GM18508 (cell line): ENCODE data around the gene LUC7L3.

Experiments used
- ATAC-seq: cut with Tn5 transposase; IDR thresholded peaks from one replicate; pipeline ENCODE4 v1.9.1; 2021; ENCODE audit warnings: moderate number of reproducible peaks; ENCODE audit not compliant: insufficient read depth, unreplicated experiment

The LUC7L3 gene

DNA sequence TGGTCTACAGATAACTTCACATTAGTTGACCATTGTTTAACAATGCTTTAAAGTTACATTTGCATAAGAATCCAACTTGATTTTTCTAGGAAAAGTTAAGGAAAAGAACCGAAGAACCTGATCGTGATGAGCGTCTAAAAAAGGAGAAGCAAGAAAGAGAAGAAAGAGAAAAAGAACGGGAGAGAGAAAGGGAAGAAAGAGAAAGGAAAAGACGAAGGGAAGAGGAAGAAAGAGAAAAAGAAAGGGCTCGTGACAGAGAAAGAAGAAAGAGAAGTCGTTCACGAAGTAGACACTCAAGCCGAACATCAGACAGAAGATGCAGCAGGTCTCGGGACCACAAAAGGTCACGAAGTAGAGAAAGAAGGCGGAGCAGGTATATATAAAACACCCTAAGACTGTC, 26.2 kb downstream of the LUC7L3 start:
- ATAC-seq, result no peak

DNA sequence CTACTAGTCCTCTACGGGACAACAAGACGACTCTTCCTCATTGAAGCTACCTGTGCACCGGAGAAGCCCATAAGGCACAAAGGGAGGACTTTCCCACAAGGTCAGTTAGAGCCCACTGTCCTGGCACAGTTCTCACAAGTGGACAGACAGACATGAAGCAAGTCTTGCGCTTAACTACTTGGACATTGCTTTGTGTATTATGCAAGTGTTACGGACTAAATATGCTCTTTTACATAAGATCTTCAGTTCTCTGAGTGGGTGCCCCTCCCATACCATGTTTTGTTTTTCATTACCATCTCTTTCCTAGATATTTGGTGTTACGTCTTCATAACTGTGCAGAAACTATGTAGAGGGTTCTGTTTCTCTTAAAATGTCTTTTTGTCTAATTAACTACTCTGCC, 29.8 kb downstream of the LUC7L3 start:
- ATAC-seq, result no peak

DNA sequence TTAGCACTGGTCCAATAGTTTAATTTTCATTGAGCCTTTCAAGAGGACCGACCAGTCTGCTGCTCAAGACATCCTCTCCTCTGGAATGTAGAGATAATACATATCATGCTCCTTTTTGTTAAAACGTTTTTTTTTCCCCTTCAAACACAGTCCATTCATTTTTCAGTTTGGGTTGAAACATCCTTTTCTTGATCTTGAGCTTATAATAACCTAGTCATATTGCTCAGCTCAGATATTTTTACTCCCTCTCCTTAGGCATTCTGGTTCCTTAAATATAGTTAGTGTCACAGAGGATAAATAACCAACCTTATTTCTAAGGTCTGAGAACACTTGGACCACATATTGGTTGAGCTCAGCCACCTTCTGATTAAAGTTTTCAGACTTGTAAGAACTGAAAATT, 35.1 kb downstream of the LUC7L3 start:
- ATAC-seq, result no peak

DNA sequence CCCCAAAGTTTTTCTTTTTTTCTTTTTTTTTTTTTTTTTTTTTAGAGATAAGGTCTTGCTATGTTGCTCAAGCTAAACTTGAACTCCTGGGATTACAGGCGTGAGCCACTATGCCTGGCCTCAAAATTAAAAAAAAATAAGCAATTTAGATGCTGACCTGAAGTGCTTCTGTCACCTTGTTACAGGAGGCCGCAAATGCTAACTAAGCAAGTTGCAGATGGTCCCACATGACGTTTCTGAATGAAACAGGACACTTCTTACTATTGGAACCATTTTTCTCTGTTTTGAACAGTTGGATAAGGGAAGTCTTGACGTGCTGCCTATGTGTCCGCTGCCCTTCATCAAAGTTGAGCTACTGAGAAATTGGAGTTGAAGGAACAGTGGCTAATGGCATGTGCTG, 39.1 kb downstream of the LUC7L3 start:
- ATAC-seq, result no peak

DNA sequence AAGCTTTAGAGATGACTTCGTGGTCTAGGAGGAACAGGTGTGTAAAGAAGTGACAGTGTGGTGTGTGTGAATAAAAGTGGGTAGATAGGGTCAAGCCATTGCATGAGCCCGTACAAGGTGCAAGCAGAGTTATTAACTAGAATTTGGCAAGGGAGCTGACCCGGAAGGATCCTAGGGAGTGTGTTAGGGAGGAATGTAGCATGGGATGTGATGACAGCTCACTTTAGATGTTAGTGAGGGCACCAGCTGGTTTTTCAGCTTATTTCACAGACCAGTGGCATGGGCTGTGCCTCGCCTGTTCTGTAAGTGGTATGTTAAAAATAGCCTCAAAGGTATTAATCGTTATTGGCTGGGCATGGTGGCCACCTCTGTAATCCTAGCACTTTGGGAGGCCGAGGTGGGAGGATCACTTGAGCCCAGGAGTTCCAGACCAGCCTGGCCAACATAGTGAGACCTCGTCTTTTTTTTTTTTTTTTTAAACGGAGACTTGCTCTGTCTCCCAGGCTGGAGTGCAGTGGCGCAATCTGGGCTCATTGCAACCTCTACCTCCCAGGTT, 39.7 kb downstream of the LUC7L3 start:
- ATAC-seq, result no peak

DNA sequence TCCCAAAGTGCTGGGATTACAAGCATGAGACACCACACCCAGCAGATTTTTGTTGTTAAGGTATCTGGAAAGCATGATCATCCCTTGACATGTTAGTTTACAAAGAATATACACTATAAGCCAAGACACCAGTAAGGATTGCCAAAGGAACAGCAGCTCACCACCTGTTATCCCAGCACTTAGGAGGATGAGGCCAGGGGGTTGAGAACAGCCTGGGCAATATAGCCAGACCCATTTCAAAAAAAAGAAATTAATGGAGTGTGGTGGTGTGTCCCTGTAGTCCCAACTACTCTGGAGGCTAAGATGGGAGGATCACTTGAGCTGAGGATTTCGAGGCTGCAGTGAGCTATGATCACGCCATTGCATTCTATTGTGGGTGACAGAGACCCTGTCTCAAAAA, 42.8 kb downstream of the LUC7L3 start:
- ATAC-seq, result no peak

DNA sequence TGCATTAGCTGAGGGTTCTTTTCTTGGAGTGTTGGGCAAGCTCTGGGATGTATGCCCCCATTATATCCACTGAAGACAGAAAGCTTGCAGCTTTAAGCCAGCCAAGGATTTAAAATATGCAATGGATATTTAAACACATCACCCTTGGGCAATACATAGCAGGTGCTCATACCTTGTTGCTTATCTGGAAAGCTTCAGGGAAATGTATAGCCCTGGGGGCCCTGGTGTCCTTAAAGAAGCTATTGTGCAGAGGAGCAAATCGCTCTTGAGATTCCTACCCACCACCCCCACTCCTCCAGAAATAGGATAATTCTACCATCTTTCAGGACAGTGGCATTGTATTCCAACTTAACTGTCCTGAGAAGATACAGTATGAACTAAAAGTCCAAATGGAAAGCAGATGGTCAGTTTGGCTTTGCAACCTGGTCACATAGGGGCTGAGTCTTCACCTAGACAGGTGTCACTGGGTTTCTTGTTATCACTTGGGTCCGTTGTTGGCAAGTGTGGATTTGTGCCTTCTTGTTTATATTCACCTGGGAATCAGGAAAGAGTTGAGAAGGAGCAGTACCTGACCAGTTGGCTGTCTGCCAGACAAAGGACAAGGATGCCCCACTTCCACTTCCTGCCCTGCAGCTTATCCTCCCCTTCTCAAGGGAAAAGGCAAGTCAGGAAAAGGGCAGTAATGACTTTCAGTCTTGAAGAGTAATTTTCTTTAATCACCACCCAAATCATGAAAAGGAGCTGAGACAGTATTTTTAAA, 44.5 kb downstream of the LUC7L3 start:
- ATAC-seq, result no peak

DNA sequence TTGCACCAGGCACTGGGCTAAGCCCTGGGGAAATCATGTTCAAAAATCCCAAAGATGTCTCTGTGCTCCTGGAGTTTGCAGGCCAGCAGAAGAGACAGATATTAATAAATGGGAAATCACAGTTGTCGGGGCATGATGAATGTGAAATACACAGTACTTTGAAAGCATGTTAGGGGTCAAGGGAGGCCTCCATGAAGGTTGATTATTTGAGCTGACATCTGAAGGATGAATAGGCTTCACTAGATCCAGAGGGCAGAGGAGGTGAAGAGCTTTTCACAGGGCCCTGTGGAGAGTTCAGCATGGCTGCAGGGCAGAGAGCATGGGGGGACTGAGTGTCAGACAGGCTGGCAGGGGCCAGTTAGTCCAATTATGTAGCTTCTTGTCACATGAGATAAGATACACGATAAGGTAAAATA, 45.3 kb downstream of the LUC7L3 start:
- ATAC-seq, result no peak

DNA sequence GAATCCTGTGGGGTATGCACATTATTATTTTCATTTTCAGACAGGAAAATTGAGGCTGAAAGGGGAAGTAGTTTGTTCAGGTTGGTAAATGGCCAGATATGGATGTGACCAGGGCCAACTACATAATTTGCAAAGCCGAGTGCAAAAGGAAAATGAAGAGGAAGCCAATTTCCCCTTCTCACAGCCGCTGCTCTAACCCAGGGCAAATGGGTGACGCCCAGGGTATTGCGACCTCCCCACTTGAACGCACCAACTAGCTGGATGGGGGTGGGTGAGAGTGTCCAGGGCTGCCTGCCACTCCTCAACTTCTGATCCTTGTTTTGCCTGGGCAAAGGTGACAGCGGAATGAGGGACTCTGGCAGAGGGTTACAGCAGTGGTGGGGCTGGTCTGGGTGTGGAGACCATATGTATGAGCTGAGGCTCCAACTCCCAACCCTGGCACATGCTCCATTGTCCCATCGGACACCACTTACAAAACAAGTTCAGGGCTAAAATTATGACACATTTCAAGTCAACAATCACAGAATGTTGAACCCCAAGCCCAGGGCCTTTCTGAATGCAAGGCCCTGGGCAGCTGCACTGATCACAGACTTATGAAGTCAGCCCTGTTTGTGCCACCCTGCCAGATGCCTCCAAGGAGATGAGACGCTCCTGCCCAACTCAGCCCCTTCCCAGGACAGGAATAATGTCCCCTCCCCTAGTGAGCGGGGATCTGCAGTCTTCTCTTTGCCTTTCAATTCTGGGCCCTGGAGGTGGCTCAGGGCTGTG, 46.2 kb downstream of the LUC7L3 start:
- no peak for ATAC-seq

DNA sequence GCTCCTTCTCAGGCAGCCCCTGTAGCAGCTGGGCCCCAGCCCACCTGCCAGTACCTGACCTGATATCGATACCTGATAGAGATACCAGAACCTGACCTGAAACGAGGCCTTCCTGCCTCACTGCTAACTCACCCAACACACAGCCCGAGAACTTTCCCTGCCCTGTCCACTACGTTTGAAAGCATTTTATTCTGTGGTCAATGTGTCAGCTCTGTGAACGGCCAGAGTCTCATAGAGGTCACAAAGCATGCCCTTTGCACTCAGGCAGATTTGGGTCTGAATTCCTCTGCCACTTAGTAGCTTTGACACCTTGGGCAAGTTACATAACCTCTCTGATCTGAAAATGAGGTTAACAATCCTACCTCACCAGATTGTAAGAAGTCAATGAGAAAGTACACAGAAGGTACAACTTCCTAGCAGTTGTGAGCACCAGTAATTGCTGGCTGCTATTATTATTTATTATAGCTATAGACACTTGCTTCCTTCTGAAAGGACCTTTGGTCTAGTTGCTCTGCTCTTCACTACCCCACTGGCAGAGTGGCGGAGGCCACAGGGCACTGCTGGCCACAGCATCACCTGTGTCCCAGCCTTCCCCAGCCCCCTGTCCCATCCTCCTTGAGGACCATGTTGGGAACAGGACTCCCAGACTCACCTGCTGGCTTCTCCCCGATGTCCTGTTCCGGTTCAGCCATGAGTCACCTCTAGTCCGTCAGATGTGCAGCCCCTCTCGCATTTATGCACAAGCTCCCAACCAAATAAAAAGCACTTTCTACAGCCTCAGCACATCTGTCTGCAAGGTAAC, 47.0 kb downstream of the LUC7L3 start:
- ATAC-seq, result no peak

DNA sequence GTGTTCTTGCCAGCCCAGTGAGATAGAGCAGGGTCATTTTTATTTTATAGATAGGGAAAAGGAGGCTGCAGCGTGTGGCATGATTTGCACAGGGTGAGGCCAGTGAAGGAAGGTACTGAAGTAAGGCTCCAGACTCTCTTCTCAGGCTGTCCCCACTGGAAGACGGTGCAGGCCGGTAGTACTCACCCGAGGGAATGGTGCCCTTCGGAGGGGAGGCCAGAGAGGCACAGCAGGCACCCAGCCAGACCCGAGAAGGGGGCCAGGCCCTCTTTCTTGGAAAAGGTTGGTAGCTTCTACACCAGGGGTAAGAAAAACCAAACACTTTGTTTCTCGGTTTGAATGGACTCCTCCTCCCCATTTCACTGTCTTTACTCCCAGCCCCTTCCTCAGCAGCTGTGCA, 47.6 kb downstream of the LUC7L3 start:
- ATAC-seq, result no peak

DNA sequence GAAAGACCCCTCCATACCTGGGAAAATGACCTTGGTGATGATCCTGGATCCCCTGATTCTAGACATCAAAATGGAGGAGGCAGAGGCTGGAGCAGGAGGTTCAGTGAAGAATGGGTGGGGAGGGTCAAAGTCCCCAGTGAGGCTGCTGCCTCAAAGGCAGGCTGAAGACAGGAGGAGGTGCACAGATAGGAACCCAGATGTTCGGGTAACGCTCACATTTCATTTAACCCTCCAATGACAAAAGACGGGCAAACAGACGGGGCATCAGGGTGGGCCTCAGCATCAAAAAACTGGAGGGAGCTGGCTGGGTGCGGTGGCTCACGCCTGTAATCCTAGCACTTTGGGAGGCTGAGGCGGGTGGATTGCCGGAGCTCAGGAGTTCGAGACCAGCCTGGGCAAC, 48.0 kb downstream of the LUC7L3 start, which contains the start of gene ANKRD40CL:
Gene ANKRD40CL, minus strand, starts transcription at position 73 of the 400 bp plus-strand sequence. CDS start 605 bp downstream, outside the sequence.
- ATAC-seq, result no peak

DNA sequence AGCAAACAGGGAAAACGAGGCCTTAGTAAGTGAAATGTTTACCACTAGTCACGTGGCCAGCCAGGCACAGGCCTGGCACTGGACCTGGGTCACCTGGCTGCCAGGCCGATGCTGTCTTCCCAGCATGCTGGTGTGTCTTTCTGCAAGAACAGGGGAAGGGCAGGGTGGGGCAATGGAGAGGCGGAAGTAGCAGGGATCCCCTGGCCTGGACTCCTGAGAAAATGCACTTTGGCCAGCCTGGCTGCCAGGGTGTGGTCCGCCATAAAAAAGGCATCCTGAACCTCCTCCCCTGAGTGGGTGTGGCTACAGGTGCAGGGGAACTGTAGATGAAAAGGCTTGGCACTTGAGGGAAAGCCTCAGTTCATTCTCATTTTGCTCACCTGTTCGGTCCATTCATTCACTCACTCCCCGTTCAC, 49.0 kb downstream of the LUC7L3 start:
- no peak for ATAC-seq

DNA sequence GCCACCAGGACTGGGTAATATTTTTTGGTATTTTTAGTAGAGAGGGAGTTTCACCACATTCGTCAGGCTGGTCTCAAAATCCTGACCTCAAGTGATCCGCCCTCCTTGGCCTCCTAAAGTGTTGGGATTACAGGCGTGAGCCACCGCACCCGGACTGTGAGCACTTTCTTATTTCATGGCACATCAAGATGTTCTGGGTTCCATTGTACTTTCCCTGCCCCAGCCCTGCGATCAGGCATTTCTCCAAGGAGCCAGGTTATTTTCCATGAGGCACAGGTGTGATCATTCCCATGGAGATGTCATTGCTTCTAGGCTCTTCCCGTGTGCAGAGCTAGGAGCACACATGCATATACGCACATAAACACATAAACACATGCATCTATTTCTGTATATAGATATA, 50.5 kb downstream of the LUC7L3 start:
- no peak for ATAC-seq

DNA sequence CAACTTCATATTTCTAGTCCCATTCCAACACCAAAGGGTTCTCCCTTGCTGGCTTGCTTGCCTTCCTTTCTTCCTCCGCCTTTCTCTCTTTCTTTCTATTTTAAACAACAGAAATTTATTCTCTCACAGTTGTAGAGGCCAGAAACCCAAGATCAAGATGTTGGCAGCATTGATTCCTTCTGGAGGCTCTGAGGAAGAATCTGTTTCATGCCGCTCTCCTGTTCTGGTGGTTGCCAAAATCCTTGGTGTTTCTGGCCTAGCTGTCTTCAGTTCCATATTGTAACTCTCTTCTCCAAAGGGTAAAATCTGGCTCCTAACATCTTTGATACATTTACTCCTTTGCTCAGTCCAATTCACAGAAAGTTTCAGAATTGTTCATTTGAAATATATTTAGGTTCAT, 50.9 kb downstream of the LUC7L3 start:
- ATAC-seq, result no peak

DNA sequence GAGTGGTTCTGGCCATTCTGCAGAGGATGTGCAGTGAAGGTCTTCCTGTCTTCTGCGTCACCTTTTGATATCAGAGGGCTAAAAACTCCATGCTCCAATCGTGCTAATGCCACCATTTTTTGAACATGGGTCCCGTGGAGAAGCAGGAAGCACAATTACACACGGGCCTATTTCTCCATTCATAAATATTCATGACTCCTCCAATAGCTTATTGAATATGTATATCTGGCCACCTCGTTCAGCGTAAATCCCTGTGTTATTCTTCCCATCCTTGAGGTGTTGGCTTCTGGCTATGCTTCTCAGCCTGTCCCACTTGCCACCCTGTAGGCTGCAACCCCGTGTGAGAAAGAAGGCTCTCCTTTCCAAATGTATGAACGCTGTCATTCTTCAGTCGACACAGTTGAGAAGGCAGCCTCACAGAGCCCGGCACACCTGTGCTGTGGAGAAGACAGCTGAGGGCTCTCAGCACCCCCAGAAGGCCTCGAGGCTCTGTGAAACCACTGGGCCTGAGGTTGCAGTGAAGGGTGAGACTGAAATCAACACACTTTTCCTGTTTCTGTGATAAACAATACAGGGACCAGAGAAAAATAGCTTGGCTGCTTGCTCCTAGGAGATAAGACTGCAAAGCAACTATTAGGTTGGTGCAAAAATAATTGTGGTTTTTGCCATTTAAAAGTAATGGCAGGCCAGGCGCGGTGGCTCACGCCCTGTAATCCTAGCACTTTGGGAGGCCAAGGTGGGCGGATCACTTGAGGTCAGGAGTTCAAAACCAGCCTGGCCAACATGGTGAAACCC, 52.8 kb downstream of the LUC7L3 start:
- no peak for ATAC-seq

DNA sequence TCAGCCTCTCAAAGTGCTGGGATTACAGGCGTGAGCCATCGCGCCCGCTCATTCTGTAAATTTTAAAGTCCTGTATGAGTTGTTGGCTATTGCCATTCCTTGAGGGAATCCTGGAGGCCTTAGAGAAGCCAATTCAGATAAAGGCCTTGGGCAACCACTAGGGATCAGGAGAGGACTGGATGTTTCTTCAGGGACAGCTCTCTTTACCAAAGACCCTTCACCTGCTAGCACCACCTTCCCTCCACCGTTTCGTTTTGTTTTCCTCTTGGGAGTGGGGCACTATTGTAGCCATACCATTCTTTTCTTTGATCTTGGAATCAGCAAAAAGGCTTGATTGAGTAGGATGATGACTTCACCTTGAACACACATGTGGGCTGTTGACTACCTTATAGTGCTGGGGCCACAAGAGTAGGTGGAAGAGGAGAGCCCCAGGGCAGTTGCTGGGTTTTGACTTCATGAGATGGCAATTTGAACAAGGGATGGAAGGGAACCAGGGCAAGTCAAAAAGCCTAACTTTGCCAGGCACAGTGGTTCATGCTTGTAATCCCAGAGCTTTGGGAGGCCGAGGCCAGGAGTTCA, 54.9 kb downstream of the LUC7L3 start:
- no peak for ATAC-seq

DNA sequence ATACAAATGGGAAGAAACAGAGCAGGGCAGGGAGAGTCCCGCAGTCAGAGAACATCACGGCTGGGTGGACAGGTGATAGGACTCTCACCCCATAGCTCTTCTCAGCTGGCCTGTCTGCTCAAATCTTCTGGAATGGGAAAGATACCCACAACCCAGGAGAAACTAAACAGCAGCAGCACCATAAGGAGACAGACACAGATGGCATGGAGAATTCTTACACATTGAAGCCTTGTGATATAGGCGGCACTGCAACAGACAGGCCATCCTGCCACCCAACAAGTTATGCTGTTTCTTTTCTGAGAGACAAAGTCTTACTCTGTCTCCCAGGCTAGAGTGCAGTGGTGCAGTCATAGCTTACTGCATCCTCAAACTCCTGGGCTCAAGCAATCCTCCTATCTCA, 56.5 kb downstream of the LUC7L3 start:
- no peak for ATAC-seq

DNA sequence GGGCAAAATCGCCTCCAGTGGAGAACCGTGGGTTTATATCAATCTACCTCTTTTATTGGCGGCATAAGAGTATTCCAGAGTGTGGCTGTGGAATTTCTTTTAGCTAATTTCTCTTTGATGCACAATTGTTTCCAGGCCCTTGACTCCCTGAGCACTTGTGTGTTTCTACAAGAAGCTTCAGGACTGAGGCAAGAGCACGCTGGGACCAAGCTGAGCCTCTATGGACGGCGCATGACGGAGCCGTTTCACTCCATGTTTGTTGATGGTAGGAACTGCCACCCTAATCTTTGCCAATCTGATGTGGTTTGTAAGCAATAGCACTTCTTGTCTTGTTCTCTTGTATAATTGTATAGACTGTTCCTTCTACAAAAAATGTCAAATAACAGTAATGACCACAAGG, 59.1 kb downstream of the LUC7L3 start:
- ATAC-seq, result no peak

DNA sequence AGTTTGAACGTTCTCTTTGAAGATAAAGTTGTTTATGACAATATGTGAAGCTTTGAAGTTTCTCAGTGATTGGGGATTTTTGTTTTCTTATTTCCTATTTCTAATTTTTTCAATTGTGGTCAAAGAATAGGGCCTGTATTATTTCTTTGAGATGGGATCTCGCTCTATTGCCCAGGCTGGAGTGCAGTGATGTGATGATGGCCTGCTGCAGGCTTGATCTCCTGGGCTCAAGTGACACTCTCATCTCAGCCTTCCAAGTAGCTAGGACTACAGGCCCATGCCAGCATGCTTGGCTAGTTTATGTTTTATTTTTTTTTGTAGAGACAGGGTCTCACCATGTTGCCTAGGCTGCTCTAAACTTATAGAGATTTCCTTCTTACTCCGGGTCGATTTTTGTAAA, 59.6 kb downstream of the LUC7L3 start:
- ATAC-seq, result no peak
